Calu3 (cell line): ENCODE results near the gene KIF3B. TPM values are rescaled to one million over a fixed set of nuclear protein-coding genes. Genes with fewer than 3 reads are reported as not detected.

ENCODE experiments used
- BruUV-seq: library from RNA; stranded (reverse); fragments of 400-500 nt; replicated peaks from 2 replicates; lab custom pipeline; 2021; lab: Mats Ljungman, UMichigan
- CTCF ChIA-PET: fragments of 300-600 bp; sonication (Branson Sonifier 250); formaldehyde crosslinking; loops from one replicate; lab custom pipeline; 2022; ENCODE audit warnings: antibody characterized with exemption; lab: Charles Lee
- DNase-seq: peaks from one replicate; pipeline ENCODE4 v3.0.0; 2022
- H3K27ac Mint-ChIP-seq: one replicate; pipeline ENCODE4 v1.8.0; 2022; ENCODE audit warnings: mixed read lengths; ENCODE audit not compliant: unreplicated experiment
- H3K27me3 Mint-ChIP-seq: one replicate; pipeline ENCODE4 v1.8.0; 2022; ENCODE audit warnings: mixed read lengths; ENCODE audit not compliant: unreplicated experiment
- H3K36me3 Mint-ChIP-seq: one replicate; pipeline ENCODE4 v1.8.0; 2022; ENCODE audit warnings: mild to moderate bottlenecking, moderate library complexity, mixed read lengths; ENCODE audit not compliant: insufficient read depth, unreplicated experiment
- H3K4me1 Mint-ChIP-seq: one replicate; pipeline ENCODE4 v1.8.0; 2022; ENCODE audit warnings: mild to moderate bottlenecking, low read depth, mixed read lengths; ENCODE audit not compliant: unreplicated experiment
- H3K4me3 Mint-ChIP-seq: one replicate; pipeline ENCODE4 v1.8.0; 2022; ENCODE audit warnings: mild to moderate bottlenecking, low read depth, moderate library complexity, mixed read lengths; ENCODE audit not compliant: unreplicated experiment
- H3K9me3 Mint-ChIP-seq: one replicate; pipeline ENCODE4 v1.8.0; 2022; ENCODE audit warnings: low read depth, mixed read lengths; ENCODE audit not compliant: unreplicated experiment
- intact Hi-C: fragments of 100-400 bp; cut with micrococcal nuclease; formaldehyde crosslinking; loops from one replicate; pipeline ENCODE4 v1.10.0; 2022; ENCODE audit not compliant: unreplicated experiment
- total RNA-seq: library from RNA; stranded (reverse); gene quantifications from 2 replicates; pipeline ENCODE4 v1.2.3, GENCODE V29; 2022
- TF ChIP-seq, protein P1 (sequence below): fragments of 200-600 bp; IDR thresholded peaks from one replicate; pipeline ENCODE4 v1.8.0; 2022; ENCODE audit warnings: antibody characterized with exemption; ENCODE audit not compliant: unreplicated experiment

KIF3B gene
- total RNA-seq, 1 experiment from 2014 or later: 51.2 TPM

DNA sequence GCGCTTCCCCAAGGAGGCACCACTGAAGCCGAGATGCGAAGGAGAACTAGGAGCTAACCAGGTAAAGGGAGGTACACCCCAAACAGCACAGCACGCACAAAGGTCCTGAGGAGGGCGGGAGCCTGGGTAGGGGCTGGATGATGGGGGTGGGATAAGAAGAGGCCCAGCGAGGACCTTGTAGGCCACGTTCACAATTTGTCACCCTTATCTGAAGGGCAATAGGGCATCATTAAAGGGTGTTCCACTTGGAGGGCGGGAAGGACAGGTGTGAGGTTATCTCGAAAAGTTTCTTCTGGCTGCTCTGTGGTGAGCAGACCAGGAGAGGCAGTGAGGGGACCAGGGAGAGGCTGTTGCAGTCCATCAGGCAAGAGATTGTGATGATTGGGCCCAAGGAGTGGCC, 44.2 kb upstream of the KIF3B start:
- intact Hi-C loops: no loop called here
- CTCF ChIA-PET: no interaction called here
- Mint-ChIP-seq H3K4me1 (no peaks in the 10 kb centered on the region), H3K27me3 (no peaks in the 10 kb centered on the region), H3K27ac (no peak overlapping the region), H3K4me3 (no peak overlapping the region), H3K36me3 (peaks cover 27% of the 10 kb centered on the region), H3K9me3 (no peaks in the 10 kb centered on the region)
- DNase-seq: no peak
- TF ChIP-seq, protein P1, sequence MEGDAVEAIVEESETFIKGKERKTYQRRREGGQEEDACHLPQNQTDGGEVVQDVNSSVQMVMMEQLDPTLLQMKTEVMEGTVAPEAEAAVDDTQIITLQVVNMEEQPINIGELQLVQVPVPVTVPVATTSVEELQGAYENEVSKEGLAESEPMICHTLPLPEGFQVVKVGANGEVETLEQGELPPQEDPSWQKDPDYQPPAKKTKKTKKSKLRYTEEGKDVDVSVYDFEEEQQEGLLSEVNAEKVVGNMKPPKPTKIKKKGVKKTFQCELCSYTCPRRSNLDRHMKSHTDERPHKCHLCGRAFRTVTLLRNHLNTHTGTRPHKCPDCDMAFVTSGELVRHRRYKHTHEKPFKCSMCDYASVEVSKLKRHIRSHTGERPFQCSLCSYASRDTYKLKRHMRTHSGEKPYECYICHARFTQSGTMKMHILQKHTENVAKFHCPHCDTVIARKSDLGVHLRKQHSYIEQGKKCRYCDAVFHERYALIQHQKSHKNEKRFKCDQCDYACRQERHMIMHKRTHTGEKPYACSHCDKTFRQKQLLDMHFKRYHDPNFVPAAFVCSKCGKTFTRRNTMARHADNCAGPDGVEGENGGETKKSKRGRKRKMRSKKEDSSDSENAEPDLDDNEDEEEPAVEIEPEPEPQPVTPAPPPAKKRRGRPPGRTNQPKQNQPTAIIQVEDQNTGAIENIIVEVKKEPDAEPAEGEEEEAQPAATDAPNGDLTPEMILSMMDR: no peak
- BruUV-seq: no TSS peak

DNA sequence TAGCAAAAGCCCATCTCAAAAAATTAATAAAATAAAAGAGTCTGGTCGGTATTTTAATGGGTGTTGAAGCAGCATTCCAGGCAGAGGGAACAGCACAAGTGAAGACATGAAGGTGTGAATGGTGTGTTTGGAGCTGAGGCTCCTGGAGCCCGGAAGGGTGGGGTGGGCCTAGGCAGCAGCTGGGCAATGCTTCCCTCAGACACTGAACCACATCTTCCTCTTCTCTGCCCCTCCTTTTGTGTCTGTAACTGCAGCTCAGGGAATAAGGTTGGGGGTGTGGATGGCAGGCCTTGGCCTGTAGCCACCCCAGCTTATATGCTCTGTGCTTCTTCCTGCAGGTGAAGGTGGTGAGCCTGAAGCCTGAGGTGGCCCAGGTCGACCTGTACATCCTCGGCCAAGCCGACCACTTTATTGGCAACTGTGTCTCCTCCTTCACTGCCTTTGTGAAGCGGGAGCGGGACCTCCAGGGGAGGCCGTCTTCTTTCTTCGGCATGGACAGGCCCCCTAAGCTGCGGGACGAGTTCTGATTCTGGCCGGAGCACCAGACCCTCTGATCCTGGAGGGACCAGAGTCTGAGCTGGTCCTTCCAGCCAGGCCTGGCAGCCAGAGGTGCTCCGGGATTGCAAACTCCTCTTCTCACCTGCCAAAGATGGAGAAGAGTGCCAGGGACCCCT, 43.2 kb upstream of the KIF3B start:
- no TSS peak for BruUV-seq
- intact Hi-C loops: no loop called here
- Mint-ChIP-seq H3K27ac (no peak overlapping the region), H3K4me3 (no peak overlapping the region), H3K9me3 (no peaks in the 10 kb centered on the region), H3K27me3 (no peaks in the 10 kb centered on the region), H3K4me1 (no peaks in the 10 kb centered on the region), H3K36me3 (peaks cover 19% of the 10 kb centered on the region)
- no peak for DNase-seq
- TF ChIP-seq, protein P1: no peak
- CTCF ChIA-PET: interaction anchor here (0.6 kb wide), 1 partner anchor 22 kb away, joined by 4 read pairs; no protein-coding TSS in a partner anchor

DNA sequence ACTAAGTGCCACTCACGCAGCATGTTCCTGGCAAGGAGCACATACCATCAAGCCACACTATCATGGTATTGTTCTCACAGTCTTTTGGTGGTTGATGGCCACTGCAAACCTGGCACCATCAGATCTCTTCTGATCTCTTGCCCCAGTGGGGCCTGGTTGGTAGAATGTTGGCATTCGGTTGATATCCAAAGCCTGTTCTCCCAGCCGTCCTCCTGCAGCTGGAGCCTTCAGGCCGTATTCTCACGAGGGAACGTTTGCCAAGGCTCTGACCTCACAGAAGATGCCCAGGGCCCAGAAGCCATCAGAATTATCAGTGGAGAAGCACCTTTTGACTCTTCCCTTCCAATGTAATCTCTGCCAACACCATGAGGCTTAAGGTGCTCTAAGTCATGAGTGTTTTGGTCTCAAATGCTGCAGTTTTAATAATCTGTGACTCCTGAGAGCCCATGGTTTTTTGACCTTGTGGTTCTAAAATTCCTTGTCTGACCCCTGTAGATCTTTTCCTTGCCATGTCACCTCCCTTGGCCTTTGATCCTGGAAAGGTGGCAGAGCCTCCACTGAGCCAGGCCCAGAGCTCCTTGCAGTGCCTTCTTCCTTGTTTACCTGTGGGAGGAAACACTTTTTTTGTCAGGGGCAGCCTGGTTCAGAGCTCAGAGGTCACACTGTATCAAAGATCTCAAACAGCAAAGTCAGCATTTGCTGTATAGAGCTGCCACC, 42.0 kb upstream of the KIF3B start:
- H3K36me3 Mint-ChIP-seq: peaks cover 17% of the 10 kb centered on the region
- TF ChIP-seq, protein P1: no peak
- no peak overlapping the region for H3K4me3 Mint-ChIP-seq
- CTCF ChIA-PET: interaction anchor here (0.6 kb wide), 1 partner anchor 15 kb away, joined by 3 read pairs; no protein-coding TSS in a partner anchor
- H3K9me3 Mint-ChIP-seq: no peaks in the 10 kb centered on the region
- no peak overlapping the region for H3K27ac Mint-ChIP-seq
- intact Hi-C loops: no loop called here
- H3K27me3 Mint-ChIP-seq: no peaks in the 10 kb centered on the region
- BruUV-seq: no TSS peak
- peaks cover 12% of the 10 kb centered on the region for H3K4me1 Mint-ChIP-seq
- DNase-seq: no peak

DNA sequence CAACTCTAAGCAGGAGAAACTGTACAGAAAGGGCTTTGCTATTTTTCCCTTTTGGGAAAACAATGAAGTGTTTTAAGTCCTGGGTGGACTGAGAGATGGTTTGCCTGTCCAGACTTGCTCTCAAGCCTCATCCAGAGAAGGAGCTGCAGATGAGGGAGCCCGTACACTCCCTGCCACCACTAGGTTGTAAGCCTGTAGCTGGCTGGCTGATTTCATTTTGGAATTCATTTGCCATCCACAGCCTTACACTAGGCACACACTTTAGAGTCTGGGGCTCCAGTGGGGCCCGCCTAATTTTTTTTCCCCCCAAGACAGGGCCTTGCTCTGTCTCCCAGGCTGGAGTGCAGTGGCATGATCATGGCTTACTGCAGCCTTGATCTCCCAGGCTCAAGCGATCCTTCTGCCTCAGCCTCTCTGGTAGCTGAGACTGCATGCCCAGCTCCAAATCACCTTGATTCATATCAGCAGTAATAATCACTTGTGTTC, 41.4 kb upstream of the KIF3B start:
- BruUV-seq: no TSS peak
- TF ChIP-seq, protein P1: no peak
- no peaks in the 10 kb centered on the region for H3K27me3 Mint-ChIP-seq
- no peak for DNase-seq
- no peak overlapping the region for H3K27ac Mint-ChIP-seq
- peaks cover 11% of the 10 kb centered on the region for H3K36me3 Mint-ChIP-seq
- intact Hi-C loops: no loop called here
- CTCF ChIA-PET: interaction anchor here (0.5 to 0.6 kb wide), 2 partner anchors 943 to 1198 kb away, joined by 3 read pairs; no protein-coding TSS in a partner anchor
- H3K4me3 Mint-ChIP-seq: no peak overlapping the region
- H3K9me3 Mint-ChIP-seq: no peaks in the 10 kb centered on the region
- H3K4me1 Mint-ChIP-seq: peaks cover 13% of the 10 kb centered on the region
